HCT116 (cell line): ENCODE results near the gene PHACTR1. TPM values are rescaled to one million over a fixed set of nuclear protein-coding genes. Genes with fewer than 3 reads are reported as not detected.

Experiments
- ATAC-seq: fragments of 200-7000 bp; cut with Tn5 transposase; 2 replicates; pipeline ENCODE4 v1.9.1; 2020; ENCODE audit warnings: mild to moderate bottlenecking, moderate library complexity
- BruUV-seq: library from RNA; stranded (reverse); fragments of 400-500 nt; replicated peaks from 2 replicates; lab custom pipeline; 2021; lab: Mats Ljungman, UMichigan
- CTCF ChIA-PET: fragments of 300-600 bp; sonication (Branson Sonifier 250); formaldehyde crosslinking; loops from one replicate; lab custom pipeline; 2021; ENCODE audit warnings: antibody characterized with exemption; lab: Charles Lee
- POLR2A ChIA-PET: fragments of 300-600, 350-600 bp; sonication (Branson Sonifier 250); formaldehyde crosslinking; loops from one replicate; lab custom pipeline; 2021; ENCODE audit warnings: antibody characterized with exemption; lab: Charles Lee
- RAD21 ChIA-PET, 2 experiments: fragments of 300-600 bp; sonication (Branson Sonifier 250); formaldehyde crosslinking; loops; one replicate each; lab custom pipeline; 2023; ENCODE audit warnings: low total read pairs in 2 of 2; ENCODE audit not compliant: uncharacterized antibody in 2 of 2, unreplicated experiment in 2 of 2, low non-redundant PET in 1 of 2; lab: Charles Lee
- DNase-seq: peaks from one replicate; pipeline ENCODE4 v3.0.0-alpha.2; 2010; ENCODE audit warnings: low read depth, low spot score
- H2AFZ ChIP-seq: fragments of 200-600 bp; shearing (Covaris generic), sonication (generic); 2 replicates; pipeline ENCODE4 v1.6.1; 2017; ENCODE audit warnings: low read depth, mixed run types, mixed read lengths, antibody characterized with exemption, low read length; ENCODE audit not compliant: poor library complexity, severe bottlenecking
- H3K27ac ChIP-seq: 2 replicates; pipeline ENCODE4 v1.5.1; 2012; ENCODE audit warnings: low read depth, low read length
- H3K27me3 ChIP-seq: fragments of 200-600 bp; sonication (generic); 2 replicates; pipeline ENCODE4 v1.6.1; 2016; ENCODE audit warnings: mixed run types, low read length, mixed read lengths; ENCODE audit not compliant: insufficient read depth
- H3K36me3 ChIP-seq, 2 experiments: fragments of 200-500 bp in 1 of 2; fragments of 200-600 bp in 1 of 2; sonication (Bioruptor generic) in 1 of 2; sonication (generic) in 1 of 2; 2 replicates each; pipeline versions ENCODE4 v1.5.1 to v1.6.1; 2014 to 2016; ENCODE audit warnings: low read length in 2 of 2, inconsistent platforms in 1 of 2, mixed read lengths in 1 of 2, mixed run types in 1 of 2; ENCODE audit not compliant: insufficient read depth in 2 of 2, control insufficient read depth in 1 of 2
- H3K4me1 ChIP-seq, 2 experiments: fragments of 200-600 bp in 1 of 2; sonication (generic) in 1 of 2; 2 replicates each; pipeline versions ENCODE4 v1.5.1 to v1.6.1; 2012 to 2017; ENCODE audit warnings: low read length in 2 of 2, inconsistent platforms in 1 of 2, mild to moderate bottlenecking in 1 of 2, mixed read lengths in 1 of 2, mixed run types in 1 of 2, moderate library complexity in 1 of 2; ENCODE audit not compliant: insufficient read depth in 2 of 2, control insufficient read depth in 1 of 2
- H3K4me2 ChIP-seq: fragments of 200-600 bp; sonication (generic); 2 replicates; pipeline ENCODE4 v1.6.1; 2017; ENCODE audit warnings: mixed run types, low read length, mixed read lengths
- H3K4me3 ChIP-seq, 2 experiments: fragments of 200-600 bp in 1 of 2; sonication (generic) in 1 of 2; replicated peaks in 1 of 2; 2 replicates each; pipeline ENCODE4 v1.5.1; 2011 to 2016; ENCODE audit warnings: low read length in 2 of 2, control low read depth in 1 of 2, low read depth in 1 of 2, mild to moderate bottlenecking in 1 of 2, mixed read lengths in 1 of 2, mixed run types in 1 of 2
- H3K79me2 ChIP-seq: fragments of 200-600 bp; sonication (generic); 2 replicates; pipeline ENCODE4 v1.6.1; 2017; ENCODE audit warnings: mild to moderate bottlenecking, mixed run types, low read length, moderate library complexity, mixed read lengths; ENCODE audit not compliant: insufficient read depth
- H3K9ac ChIP-seq: fragments of 200-600 bp; sonication (generic); 2 replicates; pipeline ENCODE4 v1.6.1; 2016; ENCODE audit warnings: low read length, mixed read lengths
- H3K9me2 ChIP-seq: fragments of 200-600 bp; sonication (generic), shearing (Covaris generic); 2 replicates; pipeline ENCODE4 v1.6.1; 2017; ENCODE audit warnings: mixed run types, mild to moderate bottlenecking, moderate library complexity; ENCODE audit not compliant: insufficient read depth
- H3K9me3 ChIP-seq, 2 experiments: fragments of 200-500 bp in 1 of 2; fragments of 200-600 bp in 1 of 2; sonication (Bioruptor generic) in 1 of 2; sonication (generic) in 1 of 2; 2 replicates each; pipeline ENCODE4 v1.6.1; 2014 to 2017; ENCODE audit warnings: low read length in 2 of 2, mixed read lengths in 2 of 2, inconsistent platforms in 1 of 2, low read depth in 1 of 2, mild to moderate bottlenecking in 1 of 2, mixed run types in 1 of 2, moderate library complexity in 1 of 2; ENCODE audit not compliant: control insufficient read depth in 1 of 2, insufficient read depth in 1 of 2
- H4K20me1 ChIP-seq: fragments of 200-600 bp; sonication (generic), shearing (Covaris generic); 2 replicates; pipeline ENCODE4 v1.6.1; 2017; ENCODE audit warnings: mixed run types, mild to moderate bottlenecking, moderate library complexity; ENCODE audit not compliant: insufficient read depth
- CEBPB ChIP-seq: IDR thresholded peaks from 2 replicates; pipeline ENCODE4 v1.6.1; 2012; ENCODE audit warnings: low read depth
- POLR2A ChIP-seq: IDR thresholded peaks from 2 replicates; pipeline ENCODE4 v1.7.0; 2011; ENCODE audit warnings: borderline replicate concordance; ENCODE audit not compliant: insufficient read depth, insufficient read length; ENCODE audit errors: extremely low read depth
- RAD21 ChIP-seq: IDR thresholded peaks from 2 replicates; pipeline ENCODE4 v1.6.1; 2012; ENCODE audit warnings: low read depth, mild to moderate bottlenecking
- SIN3A ChIP-seq: IDR thresholded peaks from 2 replicates; pipeline ENCODE4 v1.6.1; 2012; ENCODE audit warnings: low read depth
- SP1 ChIP-seq: IDR thresholded peaks from 2 replicates; pipeline ENCODE4 v1.6.1; 2012; ENCODE audit warnings: low read depth
- SRF ChIP-seq: IDR thresholded peaks from 2 replicates; pipeline ENCODE4 v1.6.1; 2012; ENCODE audit warnings: low read depth
- YY1 ChIP-seq: IDR thresholded peaks from 2 replicates; pipeline ENCODE4 v1.6.1; 2011; ENCODE audit warnings: low read length, low read depth, moderate library complexity, mild to moderate bottlenecking; ENCODE audit not compliant: insufficient replicate concordance; ENCODE audit errors: extremely low read depth
- ZFX ChIP-seq: fragments of 450-650 bp; IDR thresholded peaks from 2 replicates; pipeline ENCODE4 v1.6.1; 2017
- intact Hi-C: fragments of 100-400 bp; cut with micrococcal nuclease; formaldehyde crosslinking; loops from 2 replicates; pipeline ENCODE4 v1.10.0; 2022
- total RNA-seq: library from RNA; stranded (reverse); gene quantifications from one replicate; pipeline ENCODE4 v1.2.1, GENCODE V29; 2021; ENCODE audit not compliant: unreplicated experiment
- TF ChIP-seq, protein P1 (sequence below), 3 experiments: fragments of 200-600 bp in 1 of 3; sonication (generic) in 1 of 3; IDR thresholded peaks in 2 of 3; conservative IDR thresholded peaks in 1 of 3; 2 replicates each; pipeline ENCODE4 v1.5.1; 2012 to 2017; ENCODE audit warnings: low read depth in 2 of 3, low read length in 2 of 3, antibody characterized with exemption in 1 of 3, borderline replicate concordance in 1 of 3, control low read depth in 1 of 3, mild to moderate bottlenecking in 1 of 3, mixed read lengths in 1 of 3, mixed run types in 1 of 3, moderate library complexity in 1 of 3; ENCODE audit not compliant: insufficient read depth in 1 of 3

Gene PHACTR1
- total RNA-seq, 1 experiment from 2014 or later: 0.17 TPM

DNA sequence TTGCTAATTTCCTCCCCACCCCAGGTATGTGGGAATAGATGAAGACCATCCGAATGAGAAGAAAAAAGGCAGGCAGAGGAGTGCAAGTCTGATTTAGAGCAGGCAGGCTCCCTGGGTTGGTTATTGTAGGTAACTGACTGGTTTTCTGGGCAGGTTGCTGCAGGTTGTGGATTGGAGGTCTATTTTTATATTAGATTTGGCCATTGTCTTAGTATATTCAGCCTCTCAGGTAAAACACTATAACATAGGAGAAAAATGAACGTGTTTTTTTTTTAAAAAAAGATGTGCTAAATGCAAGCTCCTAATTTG, 612.3 kb downstream of the PHACTR1 start:
- H3K9me2 ChIP-seq: no peaks in the 10 kb centered on the region
- H3K27me3 ChIP-seq: no peaks in the 10 kb centered on the region
- H3K79me2 ChIP-seq: peaks cover 14% of the 10 kb centered on the region; the same call in 1 of the 2 replicates
- H3K9ac ChIP-seq: peak overlapping the region; percentile 81
- DNase-seq (no peak), ATAC-seq (no peak)
- peak overlapping the region; percentile 82 for H3K27ac ChIP-seq
- ChIA-PET POLR2A (interaction anchor here (1.0 to 1.7 kb wide), 4 partner anchors 26 to 286 kb away, joined by 3 to 9 read pairs (median 4); partner anchors contain the start of genes NOL7 and SIRT5), CTCF (interaction anchor here (0.8 to 2.1 kb wide), 6 partner anchors 8 to 691 kb away, joined by 3 to 8 read pairs (median 4); partner anchors contain the start of gene SIRT5), RAD21 (no interaction called here)
- TSS peak; percentile 94 for BruUV-seq
- H4K20me1 ChIP-seq: no peaks in the 10 kb centered on the region
- TF ChIP-seq SP1: no peak
- no peak for TF ChIP-seq POLR2A
- TF ChIP-seq ZFX: 0 out of 2 replicates have a peak, but pooled peaks have one; percentile 4
- intact Hi-C loops: loop anchor here (2.0 kb wide), 1 partner anchor 246 kb away; the partner anchor contains the start of gene SIRT5
- peak overlapping the region; percentile 84 to 91 for H3K4me3 ChIP-seq
- peak overlapping the region; percentile 50 for H2AFZ ChIP-seq
- H3K4me1 ChIP-seq: peaks cover 6 to 24% of the 10 kb centered on the region in 2 experiments
- H3K4me2 ChIP-seq: peak overlapping the region; percentile 88
- H3K9me3 ChIP-seq: no peaks in the 10 kb centered on the region
- H3K36me3 ChIP-seq: 0 out of 4 replicates have a peak, but pooled peaks cover 0 to 2% of the 10 kb centered on the region in 2 experiments

DNA sequence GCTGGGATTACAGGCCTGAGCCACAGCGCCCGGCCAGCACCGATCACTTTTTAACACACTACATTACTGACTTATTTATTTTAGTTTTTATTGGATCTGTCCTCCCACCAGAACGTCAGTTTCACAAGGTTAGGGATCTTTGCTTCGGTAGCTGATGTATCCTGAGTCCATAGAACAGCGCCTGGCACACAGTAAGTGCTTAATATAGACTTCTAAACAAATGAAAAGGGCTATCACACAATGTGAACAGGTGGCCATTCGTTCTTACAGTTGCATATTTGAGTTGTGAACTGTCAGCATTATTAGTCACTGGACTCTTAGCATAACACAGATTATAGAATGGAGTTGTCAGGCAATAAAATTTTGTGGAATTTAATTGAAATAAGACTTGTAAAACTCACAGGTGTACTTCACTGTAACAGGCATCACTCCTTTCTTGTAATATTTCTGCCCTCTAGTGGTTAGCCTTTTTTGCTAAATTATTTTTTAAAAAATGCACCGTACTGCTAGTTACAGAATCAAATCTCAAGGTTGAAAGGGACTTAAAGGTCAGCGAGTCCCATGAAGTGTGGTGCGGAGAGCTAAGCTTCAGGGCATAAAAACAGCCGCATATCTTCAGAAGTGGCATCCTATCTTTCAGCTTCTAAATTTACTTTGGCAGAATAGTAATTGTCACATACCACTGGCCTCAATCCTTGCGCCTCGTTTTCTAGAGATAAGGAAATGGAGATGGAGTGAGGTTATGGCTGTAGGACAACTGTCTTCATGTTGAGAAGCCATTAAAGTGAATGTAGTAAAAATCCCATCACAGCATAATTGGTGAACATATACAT, 615.2 kb downstream of the PHACTR1 start:
- ATAC-seq (no peak), DNase-seq (peak; percentile 19)
- H3K9me2 ChIP-seq: no peaks in the 10 kb centered on the region
- TF ChIP-seq RAD21 (peak; percentile 73), YY1 (no peak), CEBPB (no peak), SRF (no peak), SIN3A (no peak)
- TF ChIP-seq, protein P1, sequence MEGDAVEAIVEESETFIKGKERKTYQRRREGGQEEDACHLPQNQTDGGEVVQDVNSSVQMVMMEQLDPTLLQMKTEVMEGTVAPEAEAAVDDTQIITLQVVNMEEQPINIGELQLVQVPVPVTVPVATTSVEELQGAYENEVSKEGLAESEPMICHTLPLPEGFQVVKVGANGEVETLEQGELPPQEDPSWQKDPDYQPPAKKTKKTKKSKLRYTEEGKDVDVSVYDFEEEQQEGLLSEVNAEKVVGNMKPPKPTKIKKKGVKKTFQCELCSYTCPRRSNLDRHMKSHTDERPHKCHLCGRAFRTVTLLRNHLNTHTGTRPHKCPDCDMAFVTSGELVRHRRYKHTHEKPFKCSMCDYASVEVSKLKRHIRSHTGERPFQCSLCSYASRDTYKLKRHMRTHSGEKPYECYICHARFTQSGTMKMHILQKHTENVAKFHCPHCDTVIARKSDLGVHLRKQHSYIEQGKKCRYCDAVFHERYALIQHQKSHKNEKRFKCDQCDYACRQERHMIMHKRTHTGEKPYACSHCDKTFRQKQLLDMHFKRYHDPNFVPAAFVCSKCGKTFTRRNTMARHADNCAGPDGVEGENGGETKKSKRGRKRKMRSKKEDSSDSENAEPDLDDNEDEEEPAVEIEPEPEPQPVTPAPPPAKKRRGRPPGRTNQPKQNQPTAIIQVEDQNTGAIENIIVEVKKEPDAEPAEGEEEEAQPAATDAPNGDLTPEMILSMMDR (IDR thresholded peaks at IDR 0.05 in 2 of 3, conservative IDR thresholded peaks at IDR 0.05 in 1 of 3; ENCODE audit: borderline replicate concordance in 1 of 3, insufficient read depth in 1 of 3, low read depth in 2 of 3, low read length in 2 of 3): peak; percentile 56 to 71 (median 62); a peak in 5 of 6 replicates
- H3K9ac ChIP-seq: no peak overlapping the region
- H3K4me1 ChIP-seq: peaks cover 6 to 27% of the 10 kb centered on the region in 2 experiments
- no peaks in the 10 kb centered on the region for H4K20me1 ChIP-seq
- H3K27me3 ChIP-seq: no peaks in the 10 kb centered on the region
- no TSS peak for BruUV-seq
- peaks cover 11% of the 10 kb centered on the region; the same call in 1 of the 2 replicates for H3K79me2 ChIP-seq
- no peak overlapping the region for H3K4me3 ChIP-seq
- H3K4me2 ChIP-seq: peak overlapping the region; percentile 35; the same call in 1 of the 2 replicates
- no peaks in the 10 kb centered on the region for H3K9me3 ChIP-seq
- intact Hi-C loops: loop anchor here (1.0 to 2.0 kb wide), 2 partner anchors 137 to 420 kb away; no protein-coding TSS in a partner anchor
- ChIA-PET POLR2A (interaction anchor here (1.1 kb wide), 1 partner anchor 243 kb away, joined by 3 read pairs; the partner anchor contains the start of gene SIRT5), RAD21 (interaction anchor here in 1 of 2 experiments (0.6 kb wide), 1 partner anchor 440 kb away, joined by 3 read pairs; no protein-coding TSS in a partner anchor), CTCF (interaction anchor here (1.2 to 1.6 kb wide), 3 partner anchors 240 to 420 kb away, joined by 3 to 7 read pairs (median 5); partner anchors contain the start of gene SIRT5)
- H2AFZ ChIP-seq: peak overlapping the region; percentile 84
- no peak overlapping the region for H3K27ac ChIP-seq
- H3K36me3 ChIP-seq: no peaks in the 10 kb centered on the region
